NAMALWA (cell line): ENCODE results near the gene PM20D1.

ENCODE experiments used
- DNase-seq: peaks from one replicate; pipeline ENCODE4 v3.0.0-alpha.2; 2015; ENCODE audit warnings: low spot score

Gene PM20D1

GRCh38 chr1:205840146-205840923 lies 9.6 kb downstream of the PM20D1 start:
- DNase-seq, result no peak

- no peak for DNase-seq
Measured at GRCh38 chr1:205837382-205837970, 12.5 kb downstream of the PM20D1 start.

- DNase-seq, result no peak
Measured at GRCh38 chr1:205834751-205835150, 15.2 kb downstream of the PM20D1 start.

- DNase-seq, result peak; percentile 18
Measured at GRCh38 chr1:205832326-205832751, 17.6 kb downstream of the PM20D1 start.

GRCh38 chr1:205827623-205828022 lies 22.3 kb downstream of the PM20D1 start:
- no peak for DNase-seq

GRCh38 chr1:205826995-205827394 lies 22.9 kb downstream of the PM20D1 start:
- no peak for DNase-seq

GRCh38 chr1:205826016-205826806 lies 23.7 kb downstream of the PM20D1 start:
- DNase-seq, result no peak

GRCh38 chr1:205824180-205824579 lies 25.8 kb downstream of the PM20D1 start:
- DNase-seq, result peak; percentile 13

GRCh38 chr1:205823260-205823659 lies 26.7 kb downstream of the PM20D1 start:
- DNase-seq, result peak; percentile 88

- peak; percentile 14 for DNase-seq
Measured at GRCh38 chr1:205822397-205822796, 27.5 kb downstream of the PM20D1 start.

GRCh38 chr1:205817988-205818387 lies 31.9 kb downstream of the PM20D1 start:
- DNase-seq, result no peak

GRCh38 chr1:205817364-205817763 lies 32.6 kb downstream of the PM20D1 start:
- no peak for DNase-seq

GRCh38 chr1:205813755-205814058 lies 36.2 kb downstream of the PM20D1 start:
- no peak for DNase-seq

- peak; percentile 93 for DNase-seq
Measured at GRCh38 chr1:205812878-205813754, 36.8 kb downstream of the PM20D1 start, which contains the start of gene SLC41A1. TSS of gene SLC41A1 (minus strand) at chr1:205813198. CDS start at chr1:205810441, 2,757 bp downstream.

- peak; percentile 53 for DNase-seq
Measured at GRCh38 chr1:205812271-205812877, 37.6 kb downstream of the PM20D1 start.

- DNase-seq, result peak; percentile 19
Measured at GRCh38 chr1:205811660-205812059, 38.3 kb downstream of the PM20D1 start.

GRCh38 chr1:205810448-205811157 lies 39.3 kb downstream of the PM20D1 start:
- peak; percentile 34 for DNase-seq

GRCh38 chr1:205809942-205810345 lies 40.0 kb downstream of the PM20D1 start:
- DNase-seq, result no peak

- no peak for DNase-seq
Measured at GRCh38 chr1:205809469-205809868, 40.5 kb downstream of the PM20D1 start.

GRCh38 chr1:205805082-205805711 lies 44.7 kb downstream of the PM20D1 start:
- DNase-seq, result no peak
